ENCODE measurements around the gene AKAP6.
A peak's percentile ranks its signal among the peaks of the same experiment; 100 is the strongest.

AKAP6 gene

DNA sequence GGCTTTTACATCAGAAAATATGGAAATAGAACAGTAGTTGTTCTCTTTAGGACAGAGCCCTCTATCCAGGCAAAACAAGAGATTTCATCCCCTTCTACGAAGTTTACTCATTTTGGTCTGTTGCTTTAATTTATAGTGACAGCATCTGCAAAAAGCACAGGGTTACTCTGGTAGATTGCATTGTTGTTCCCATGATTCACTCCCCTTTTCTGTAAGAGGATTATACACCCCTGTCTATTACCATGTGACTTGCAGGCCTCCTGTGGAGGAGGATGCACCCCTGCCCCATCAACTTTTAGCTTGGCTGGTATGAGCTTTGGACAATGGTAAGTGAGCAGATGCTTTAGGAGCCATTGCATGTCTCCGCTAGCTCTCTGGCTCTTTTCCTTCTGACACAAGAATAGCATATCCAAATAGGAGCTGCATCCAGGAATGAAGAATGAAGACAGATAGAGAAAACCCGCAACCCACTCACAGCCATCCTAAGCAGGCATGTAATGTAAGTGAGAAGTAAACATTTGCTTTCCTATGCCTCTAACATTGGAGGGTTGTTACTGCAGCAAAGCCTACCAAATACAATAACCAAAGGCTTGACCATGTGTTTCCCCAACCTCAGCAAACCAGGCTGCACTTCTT is 304.2 kb downstream of the AKAP6 start:
- no peak for DNase-seq

DNA sequence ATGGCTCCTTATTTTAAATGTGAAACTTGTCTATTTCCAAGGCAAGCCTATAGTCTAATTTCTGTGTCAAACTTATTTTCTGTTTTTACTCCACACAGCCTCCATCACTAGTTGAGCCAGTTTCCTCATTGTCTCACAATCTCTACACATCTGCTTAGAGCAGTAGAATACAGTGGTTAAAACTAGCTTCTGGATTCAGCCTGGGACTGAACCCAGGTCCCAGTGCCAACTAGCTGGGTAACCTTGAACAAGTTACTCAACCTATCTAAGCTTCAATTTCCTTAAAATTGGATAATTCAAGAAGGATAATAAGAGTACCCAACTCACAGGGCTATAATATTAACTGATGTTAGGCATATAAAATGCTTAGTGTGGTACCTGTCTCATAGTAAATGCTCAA is 304.8 kb downstream of the AKAP6 start:
- no peak for DNase-seq

DNA sequence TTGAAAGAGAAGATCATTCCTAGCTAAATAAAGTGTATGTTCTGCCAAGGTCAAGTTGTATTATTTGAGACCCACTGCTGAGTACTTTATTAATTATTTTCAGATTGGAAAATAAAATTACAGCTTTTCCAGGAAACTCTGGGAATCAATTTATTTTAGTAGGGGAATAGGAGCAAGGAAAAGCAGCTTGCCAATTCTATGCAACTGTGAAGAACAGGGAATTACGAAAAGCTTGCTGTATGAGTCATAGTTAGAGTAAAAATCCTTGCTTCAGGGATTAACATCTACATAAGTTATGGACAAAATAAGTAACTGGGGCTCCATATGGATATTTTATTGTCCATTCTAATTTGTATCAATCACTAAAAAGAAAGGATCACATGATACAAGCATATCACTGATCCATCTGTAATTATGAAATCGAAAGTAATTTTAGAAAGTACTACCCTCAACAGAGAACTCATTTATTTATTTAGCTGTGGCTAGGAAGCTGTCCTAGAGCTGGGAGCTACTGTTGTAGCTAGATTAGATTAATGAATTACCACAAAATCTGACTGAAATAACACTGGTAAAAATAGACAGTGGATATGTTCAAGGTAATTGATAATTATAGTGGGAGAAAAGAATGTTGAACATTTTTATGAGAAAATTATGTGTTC is 306.1 kb downstream of the AKAP6 start:
- DNase-seq, result no peak

DNA sequence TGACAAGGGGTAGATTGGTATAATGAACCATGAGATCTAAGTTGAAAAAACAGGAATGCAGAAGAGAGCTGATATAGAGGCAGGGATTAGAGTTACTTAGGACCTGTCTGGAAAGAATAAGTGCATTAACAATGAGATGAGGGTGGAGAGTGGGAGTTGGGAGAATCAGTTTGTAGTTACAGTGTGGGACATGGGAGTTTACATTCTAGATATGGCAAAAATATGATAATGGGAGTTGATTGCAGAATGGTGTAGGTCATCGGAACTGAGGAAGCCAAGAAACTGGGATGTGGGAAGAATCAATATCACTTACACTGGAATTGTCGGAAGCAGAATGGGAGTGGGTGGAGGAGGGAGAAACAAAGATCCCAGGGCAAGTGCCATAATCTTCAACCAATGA is 308.5 kb downstream of the AKAP6 start:
- DNase-seq, result no peak

DNA sequence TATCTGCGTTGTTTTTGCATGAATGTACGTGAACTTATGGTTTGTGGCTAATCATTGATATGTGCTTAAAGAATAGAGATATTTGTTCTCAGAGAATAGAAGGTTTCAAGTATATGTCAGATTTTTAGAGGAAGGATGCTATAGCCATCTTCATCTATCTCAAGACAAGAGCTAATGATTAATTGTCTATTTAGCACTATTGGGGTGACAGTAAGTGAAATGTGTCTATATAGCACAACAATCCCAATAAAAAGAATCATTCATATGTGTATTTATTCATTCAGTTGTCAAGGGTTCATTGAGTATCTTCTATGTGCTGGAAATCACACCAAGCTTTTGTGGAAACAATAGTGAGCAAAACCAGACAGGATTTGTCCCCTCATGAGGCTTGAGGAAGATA is 310.1 kb downstream of the AKAP6 start:
- DNase-seq, result no peak

DNA sequence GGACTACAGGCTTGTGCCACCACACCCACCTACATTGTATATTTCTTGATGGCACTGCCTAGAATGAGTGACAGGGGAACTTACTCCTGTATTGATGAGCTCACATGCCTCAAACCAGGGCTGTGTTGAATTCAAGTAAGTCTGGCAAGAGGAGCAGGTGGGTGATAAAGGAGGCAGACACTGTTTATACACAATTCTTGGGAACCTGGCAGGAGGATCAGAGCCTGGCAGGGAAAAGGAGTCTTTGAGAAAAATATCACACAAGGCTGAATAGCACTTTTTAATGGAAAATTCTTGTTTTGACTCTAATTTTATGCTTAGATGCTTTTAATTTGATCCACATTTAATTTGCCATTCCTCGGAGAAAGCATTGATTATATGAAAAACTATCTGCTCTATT is 316.5 kb downstream of the AKAP6 start:
- DNase-seq, result no peak

DNA sequence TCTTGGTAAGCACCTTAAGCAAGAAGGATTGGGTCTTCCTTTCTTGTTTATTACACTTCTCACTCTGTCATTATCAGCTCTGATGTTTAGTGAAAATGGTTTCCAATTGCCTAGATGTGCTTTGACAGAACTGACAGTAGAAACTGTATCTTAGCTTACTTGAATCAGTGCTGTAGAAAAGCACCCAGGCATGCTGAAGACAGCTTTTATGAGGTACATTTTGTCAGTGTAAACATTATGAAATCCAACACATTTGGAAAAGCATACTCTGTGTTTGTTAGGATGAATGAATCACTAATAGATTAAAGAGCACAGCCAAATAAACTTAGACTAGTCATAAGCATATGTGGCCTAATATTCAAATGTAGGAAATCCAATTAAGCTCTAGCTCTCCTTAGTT is 319.3 kb downstream of the AKAP6 start:
- no peak for DNase-seq

DNA sequence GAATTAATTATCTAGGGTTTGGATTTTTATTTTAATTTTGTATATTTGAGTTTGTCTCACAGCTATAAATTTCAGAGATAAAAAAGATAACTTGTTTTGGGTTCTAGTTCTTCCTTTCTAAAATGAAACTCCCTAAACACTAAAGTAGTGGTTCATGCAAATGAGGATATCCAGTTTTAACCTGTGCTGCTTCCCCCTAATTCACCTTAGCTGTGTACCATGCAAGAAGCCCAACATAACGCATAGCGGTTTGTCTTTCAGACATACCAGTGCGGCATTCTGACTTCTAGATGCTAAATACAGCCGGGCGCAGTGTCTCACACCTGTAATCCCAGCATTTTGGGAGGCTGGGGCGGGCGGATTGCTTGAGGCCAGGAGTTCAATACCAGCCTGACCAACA is 320.9 kb downstream of the AKAP6 start:
- no peak for DNase-seq

DNA sequence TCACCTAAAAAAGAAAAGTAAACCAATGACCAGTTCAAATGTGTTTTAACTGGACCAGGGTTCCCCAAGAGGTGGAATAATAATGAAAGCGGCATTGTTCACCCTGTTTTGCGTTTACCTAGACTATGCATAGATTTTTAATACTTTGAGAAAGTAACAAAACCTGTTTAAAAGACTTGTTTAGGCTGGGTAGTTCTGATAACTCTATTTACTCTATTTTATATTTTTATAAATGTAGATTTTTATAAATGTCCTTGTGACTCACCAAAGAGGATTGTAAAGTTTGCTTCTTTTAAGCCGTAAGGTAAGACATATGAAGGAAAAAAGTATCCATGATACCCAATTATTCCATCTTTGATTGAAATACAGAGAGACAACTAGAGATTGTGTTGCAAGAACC is 321.6 kb downstream of the AKAP6 start:
- no peak for DNase-seq

DNA sequence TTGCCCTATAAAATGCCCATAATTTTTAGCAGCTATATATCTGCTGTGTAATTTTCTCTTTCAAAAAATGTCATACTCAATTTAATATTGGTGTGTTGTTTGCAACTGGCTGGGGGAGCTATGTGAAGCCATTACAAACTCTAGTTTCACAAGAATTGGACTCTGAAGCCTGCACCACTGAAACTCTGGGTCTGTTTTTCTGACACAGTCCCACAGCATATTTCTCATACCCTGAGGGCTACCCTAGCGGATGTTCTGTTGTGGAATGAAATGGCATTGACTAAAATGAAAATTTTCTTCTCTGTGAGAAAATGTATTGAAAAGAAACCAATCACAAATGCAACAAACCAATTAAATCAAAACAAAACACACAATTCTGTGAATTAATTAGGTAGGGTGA is 325.0 kb downstream of the AKAP6 start:
- DNase-seq, result no peak

DNA sequence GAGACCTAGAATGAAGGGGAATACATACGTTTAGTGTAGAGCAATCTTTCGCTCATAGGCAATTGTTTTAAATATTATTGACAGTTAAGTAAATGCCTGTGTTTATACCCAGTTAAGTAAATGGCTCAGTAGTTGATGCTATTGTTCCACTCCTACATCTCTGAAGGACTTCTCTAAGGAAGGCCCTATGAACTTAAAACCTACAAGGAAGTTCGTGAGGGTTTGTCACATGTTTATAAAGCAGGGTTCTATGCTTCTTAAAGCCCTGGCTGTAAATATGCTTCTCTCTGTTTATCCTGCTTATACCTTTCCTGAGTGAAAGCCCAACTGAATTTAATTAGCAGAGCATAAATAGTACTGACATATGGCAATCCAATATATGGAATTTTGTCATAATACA is 327.5 kb downstream of the AKAP6 start:
- no peak for DNase-seq

DNA sequence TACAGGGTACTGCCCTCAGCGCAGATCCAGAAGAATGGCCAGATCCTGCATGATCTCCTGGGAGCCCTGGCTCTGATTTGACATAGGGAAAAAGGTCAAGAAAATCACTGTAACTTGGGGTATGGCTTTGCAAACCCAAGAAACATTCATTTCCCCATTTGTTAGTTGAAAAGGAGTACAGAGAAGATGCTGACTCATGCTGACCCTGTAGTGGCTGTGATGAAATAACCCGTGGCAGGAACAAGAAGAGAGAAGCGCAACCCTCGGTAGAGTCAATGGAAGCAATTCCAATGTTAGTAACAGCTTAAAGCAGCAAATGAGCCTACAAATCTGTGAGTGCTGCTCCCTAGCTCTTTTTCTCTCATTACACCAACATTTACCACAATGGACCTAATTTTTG is 328.0 kb downstream of the AKAP6 start:
- DNase-seq, result peak; percentile 36

DNA sequence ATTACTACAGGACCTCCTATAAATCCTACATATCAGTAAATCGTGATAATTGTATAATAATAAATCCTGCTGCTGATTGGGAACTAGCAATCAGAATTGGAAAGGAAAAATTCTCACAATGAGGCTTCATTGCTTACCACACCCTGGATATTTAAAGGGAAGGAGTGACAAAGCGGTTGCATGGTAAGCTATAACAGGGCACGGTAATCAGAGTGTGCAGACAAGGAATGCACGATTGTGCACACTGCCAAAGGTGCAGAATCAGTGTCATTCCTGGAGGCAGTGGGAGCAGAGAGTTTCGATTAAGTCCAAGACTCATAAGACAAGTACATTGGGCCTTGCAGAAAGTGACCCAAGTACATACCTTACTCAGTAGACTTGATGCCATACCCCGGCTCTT is 332.1 kb downstream of the AKAP6 start:
- DNase-seq, result no peak

DNA sequence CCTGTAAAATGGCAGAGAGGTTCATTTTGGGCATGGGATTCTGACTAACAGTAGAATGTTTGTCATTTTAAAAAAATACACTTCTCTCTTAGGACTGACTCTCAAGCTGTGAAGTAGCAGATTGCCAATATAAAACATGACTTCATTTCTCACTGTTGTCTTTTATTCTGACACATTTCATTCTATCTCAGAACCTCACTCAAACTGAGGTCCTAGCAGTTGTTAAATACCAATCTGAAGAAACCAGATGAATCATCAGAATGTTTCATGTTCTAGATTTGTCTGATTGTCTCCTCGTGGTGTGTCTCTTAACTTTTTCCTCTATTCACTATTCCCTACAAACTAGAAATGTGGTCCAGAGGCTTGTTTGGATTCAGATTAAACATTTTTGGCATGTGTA is 333.1 kb downstream of the AKAP6 start:
- DNase-seq, result no peak

DNA sequence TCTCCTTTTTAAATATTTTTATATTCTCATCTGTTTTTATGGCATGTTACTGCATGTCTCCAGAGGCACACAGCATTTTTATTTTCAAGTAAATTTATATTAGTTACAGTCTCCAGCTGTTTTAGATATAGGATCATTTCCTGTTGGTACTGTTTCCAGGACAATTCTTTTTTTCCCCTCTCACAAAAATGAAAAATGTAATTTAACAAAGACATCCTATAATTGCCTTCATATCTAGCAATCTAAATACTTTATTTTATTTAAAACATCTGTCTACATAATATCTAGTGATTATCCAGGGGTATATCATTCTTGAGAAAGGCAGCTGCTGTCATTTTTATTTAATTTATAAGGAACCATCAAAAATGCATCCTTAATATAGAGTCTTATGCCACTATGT is 337.2 kb downstream of the AKAP6 start:
- no peak for DNase-seq

DNA sequence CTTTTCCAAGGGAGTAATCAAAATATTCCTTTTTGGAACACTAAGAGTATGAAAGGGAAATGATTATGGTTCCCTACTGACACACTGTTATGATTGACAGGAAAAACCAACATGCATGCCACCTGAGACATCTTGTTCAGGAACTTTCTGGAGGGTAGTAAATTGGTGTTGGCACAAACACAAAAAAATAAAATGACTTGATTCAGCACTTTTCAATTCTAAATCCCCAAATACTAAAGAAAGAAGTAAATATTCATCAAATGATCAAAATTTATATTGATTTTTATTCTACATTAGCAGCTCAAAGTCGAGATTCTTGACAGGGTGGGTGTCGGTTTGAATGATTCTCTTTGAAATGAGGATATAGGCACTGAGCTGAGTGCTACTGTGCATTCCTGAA is 338.2 kb downstream of the AKAP6 start:
- DNase-seq, result no peak

DNA sequence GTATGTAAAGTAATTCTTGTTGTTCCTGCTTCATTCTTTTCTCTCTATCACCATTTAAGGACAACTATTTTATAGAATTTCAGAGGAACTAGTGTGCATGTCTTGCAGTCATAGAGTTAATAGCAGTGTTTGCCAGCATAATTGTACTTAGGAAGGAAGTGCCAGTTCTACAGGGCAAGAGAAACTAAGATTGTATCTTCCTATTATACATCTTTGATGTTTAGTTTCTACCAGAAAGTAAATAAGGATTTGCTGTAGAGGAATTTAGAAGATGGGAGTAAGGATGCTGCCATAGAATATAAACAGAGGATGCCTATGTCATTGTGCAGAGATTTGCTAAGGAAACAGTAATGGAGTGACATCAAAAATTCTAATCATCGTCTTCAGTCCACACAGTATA is 338.7 kb downstream of the AKAP6 start:
- DNase-seq, result no peak

DNA sequence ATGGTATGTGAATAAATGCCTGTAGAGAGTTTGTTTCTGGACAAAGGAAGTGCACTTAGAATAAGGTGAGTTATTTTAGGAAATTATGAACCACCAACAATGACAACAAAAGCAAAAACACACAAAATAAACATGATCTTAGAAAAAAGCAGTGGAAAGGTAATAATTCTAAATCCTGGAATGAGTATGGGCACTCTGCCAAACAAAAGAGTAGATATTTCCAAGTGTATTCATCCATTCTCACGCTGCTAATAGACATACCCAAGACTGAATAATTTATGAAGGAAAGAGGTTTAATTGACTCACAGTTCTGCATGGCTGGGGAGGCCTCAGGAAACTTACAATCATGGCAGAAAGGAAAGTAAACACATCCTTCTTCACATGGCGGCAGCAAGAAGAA is 340.3 kb downstream of the AKAP6 start:
- DNase-seq, result no peak

DNA sequence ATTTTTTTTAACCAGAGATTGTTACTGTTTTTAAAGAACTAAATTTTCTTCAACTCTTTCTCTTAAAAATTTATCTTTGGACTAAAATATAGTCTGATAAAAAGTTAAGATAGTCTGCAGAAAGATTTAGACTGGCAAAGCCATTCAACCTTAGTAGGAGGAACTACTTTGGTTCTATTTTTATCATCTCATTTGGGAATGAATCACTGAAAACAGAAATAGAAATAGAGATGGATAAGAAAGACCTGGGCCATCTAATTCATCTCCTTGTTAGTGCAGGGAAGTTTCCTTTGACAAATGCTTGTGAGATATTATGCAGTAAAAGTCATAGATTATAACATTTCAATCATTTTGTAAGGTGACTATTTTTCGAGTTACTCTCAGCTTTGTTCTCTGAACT is 346.3 kb downstream of the AKAP6 start:
- DNase-seq, result no peak

DNA sequence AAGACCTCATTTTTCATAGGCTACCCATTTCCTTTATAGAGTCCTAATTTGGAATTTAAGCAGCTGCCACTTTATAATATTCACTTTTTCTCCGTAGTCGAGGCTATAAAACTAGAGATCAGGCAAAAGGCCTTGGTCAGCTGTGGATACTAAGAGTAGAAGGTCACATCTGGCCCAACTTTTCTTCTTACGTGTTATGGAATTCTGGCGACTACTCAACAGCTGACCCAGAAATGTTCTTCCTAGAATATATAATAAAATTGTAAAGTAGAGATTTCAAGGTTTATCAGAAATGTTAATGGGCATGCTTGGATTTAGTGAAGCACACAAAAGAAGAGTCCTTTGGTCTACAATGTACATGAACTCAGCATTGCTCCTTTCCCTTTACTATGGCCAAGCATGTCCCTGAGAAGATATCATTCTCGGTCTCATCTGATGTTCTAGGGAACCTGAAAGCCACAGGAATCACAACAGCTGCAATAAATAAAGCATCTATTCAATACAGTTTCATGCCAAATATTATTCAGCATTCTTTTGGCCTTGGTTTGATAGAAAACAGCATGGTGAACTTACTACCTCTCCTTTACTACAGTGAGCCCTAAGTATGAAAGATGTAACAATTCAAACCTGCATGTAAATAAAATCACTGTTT is 348.2 kb downstream of the AKAP6 start:
- DNase-seq, result no peak

DNA sequence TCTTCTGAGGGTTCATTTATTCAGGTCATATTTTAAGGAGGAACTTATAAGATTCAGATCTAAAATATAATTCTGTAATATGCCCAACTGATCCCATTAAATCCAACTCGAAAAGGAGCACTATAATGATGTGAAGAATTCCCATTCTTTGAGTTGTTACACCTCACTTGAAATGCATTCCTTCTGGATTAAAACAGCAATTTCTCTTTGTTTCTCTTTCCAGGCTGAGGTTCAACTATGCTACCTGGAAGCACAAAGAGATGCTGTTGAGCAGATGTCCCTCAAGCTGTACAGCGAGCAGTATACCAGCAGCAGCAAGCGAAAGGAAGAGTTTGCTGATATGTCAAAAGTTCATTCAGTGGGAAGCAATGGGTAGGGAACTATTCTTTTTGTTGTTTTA is 349.0 kb downstream of the AKAP6 start:
- no peak for DNase-seq

DNA sequence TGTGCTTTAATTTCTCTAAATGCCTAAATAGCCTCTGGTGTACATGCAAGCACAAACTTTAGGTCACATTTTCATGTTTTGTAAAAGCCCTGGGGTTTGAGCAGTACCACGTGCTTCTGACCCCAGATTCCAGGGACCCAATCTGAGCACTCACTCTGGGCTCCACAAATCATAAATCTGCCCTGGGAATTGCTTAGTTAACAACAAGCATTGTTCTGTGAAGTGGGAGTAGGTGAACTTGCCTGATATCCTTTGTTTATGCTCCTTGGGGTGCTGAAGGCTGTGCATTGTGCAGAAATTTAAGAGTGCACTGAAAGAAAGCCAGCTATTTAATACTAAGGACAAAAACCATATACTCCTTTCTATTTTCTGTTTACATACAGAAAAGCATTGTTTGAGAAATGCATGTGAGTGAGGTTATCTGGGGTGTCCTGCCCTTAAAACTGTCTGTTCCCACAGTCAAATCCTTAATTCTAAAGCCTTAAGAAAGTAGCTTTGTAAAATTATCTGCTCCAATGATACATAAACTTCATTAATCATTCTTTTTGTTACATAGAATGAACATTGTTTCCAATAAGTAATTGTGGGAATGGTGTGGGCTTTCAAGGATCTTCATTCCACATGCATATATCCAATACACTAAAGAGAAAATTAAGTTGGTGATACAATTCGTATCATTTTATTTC is 351.0 kb downstream of the AKAP6 start:
- DNase-seq, result no peak

DNA sequence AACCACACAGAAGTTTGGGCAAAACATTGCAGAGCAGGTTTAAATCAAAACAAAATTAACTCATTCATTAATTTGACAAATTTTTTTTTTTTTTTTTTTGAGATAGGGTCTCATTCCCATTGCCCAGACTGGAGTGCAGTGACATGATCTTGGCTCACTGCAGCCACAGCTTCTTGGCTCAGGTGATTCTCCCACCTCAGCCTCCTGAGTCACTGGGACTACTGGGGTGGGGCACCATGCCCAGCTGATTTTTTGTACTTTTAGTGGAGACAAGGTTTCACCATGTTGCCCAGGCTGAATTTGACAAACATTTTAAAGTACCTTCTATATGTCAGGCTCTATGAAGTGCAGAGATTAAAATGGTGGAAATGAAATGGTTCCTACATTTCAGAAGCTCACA is 352.5 kb downstream of the AKAP6 start:
- DNase-seq, result no peak

DNA sequence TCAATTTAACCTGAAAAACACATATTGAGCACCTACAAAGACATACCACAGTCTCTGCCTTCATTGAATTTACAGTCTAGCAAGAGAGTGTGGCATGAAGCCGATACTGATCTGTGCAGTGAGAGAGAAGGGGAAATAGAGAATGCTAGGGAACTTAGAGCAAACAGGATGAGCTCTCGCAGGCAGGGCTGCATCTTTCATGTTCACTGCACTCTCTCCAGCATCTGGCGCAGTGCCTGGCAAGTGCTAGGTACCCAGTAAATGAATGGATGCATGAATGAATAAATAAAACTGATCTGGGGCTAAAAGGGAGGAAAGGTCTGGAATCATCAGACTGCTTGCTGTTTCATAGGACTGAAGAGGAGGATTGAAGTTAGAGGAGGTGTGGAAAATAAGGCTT is 353.1 kb downstream of the AKAP6 start:
- no peak for DNase-seq

Data from femur (tissue), 1 donor.